22Rv1 (cell line): ENCODE results near the gene KLHL15.
A peak's percentile ranks its signal among the peaks of the same experiment; 100 is the strongest.
"Not testable (repeated sequence)": the region's sequence is repeated elsewhere in the genome, so short reads cannot be mapped to it uniquely, and the experiment has no call there.

Source experiments
- H3K27ac ChIP-seq: fragments of 450-650 bp; 2 replicates; pipeline ENCODE4 v1.5.1; 2017
- ZFX ChIP-seq: fragments of 450-650 bp; IDR thresholded peaks from 2 replicates; pipeline ENCODE4 v1.6.1; 2017; ENCODE audit warnings: antibody characterized with exemption, borderline replicate concordance
- TF ChIP-seq, protein P1 (sequence below): fragments of 450-650 bp; IDR thresholded peaks from 2 replicates; pipeline ENCODE4 v1.5.1; 2017; ENCODE audit warnings: mild to moderate bottlenecking

KLHL15 gene, protein sequence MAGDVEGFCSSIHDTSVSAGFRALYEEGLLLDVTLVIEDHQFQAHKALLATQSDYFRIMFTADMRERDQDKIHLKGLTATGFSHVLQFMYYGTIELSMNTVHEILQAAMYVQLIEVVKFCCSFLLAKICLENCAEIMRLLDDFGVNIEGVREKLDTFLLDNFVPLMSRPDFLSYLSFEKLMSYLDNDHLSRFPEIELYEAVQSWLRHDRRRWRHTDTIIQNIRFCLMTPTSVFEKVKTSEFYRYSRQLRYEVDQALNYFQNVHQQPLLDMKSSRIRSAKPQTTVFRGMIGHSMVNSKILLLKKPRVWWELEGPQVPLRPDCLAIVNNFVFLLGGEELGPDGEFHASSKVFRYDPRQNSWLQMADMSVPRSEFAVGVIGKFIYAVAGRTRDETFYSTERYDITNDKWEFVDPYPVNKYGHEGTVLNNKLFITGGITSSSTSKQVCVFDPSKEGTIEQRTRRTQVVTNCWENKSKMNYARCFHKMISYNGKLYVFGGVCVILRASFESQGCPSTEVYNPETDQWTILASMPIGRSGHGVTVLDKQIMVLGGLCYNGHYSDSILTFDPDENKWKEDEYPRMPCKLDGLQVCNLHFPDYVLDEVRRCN

DNA sequence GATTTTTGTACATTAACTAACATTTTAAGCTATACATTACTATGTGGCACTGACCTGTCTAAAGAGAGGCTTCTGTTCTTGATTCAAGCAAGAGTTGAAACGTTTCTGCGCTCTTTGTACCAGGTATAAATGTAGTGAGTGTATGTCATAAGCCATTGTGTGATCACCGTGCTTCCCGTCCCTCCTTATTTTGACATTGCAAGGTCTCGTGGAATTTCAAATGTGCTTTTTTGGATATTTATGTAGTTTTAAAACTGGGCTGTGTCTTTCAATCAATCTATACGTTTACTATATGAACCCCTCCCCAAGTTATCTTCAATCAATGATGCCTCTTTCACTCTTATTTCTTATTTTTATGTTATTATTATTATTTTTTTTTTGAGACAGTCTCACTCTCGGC, at the start of gene KLHL15:
Gene KLHL15, minus strand, starts transcription at position 101 of the 400 bp plus-strand sequence. CDS start 20,493 bp downstream, outside the sequence.
- TF ChIP-seq, protein P1, sequence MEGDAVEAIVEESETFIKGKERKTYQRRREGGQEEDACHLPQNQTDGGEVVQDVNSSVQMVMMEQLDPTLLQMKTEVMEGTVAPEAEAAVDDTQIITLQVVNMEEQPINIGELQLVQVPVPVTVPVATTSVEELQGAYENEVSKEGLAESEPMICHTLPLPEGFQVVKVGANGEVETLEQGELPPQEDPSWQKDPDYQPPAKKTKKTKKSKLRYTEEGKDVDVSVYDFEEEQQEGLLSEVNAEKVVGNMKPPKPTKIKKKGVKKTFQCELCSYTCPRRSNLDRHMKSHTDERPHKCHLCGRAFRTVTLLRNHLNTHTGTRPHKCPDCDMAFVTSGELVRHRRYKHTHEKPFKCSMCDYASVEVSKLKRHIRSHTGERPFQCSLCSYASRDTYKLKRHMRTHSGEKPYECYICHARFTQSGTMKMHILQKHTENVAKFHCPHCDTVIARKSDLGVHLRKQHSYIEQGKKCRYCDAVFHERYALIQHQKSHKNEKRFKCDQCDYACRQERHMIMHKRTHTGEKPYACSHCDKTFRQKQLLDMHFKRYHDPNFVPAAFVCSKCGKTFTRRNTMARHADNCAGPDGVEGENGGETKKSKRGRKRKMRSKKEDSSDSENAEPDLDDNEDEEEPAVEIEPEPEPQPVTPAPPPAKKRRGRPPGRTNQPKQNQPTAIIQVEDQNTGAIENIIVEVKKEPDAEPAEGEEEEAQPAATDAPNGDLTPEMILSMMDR = no peak
- TF ChIP-seq ZFX = no peak
- peak within 1 kb of the TSS; percentile 73 for H3K27ac ChIP-seq

DNA sequence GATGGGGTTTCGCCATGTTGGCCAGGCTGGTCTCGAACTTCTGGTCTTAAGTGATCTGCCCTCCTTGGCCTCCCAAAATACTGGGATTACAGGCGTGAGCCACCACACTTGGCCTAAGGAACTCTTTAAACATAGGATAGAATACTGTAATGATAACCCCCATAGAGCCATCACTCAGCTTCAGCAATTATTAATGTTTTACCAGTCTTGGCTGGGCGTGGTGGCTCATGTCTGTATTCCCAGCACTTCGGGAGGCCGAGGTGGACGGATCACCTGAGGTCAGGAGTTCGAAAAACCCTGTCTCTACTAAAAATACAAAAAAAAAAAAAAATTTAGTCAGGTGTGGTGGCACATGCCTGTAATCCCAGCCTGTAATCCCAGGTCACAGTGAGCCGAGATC, 42.9 kb upstream of the KLHL15 start:
- H3K27ac ChIP-seq = no peak overlapping the region
- TF ChIP-seq, protein P1 = no peak
- no peak for TF ChIP-seq ZFX

DNA sequence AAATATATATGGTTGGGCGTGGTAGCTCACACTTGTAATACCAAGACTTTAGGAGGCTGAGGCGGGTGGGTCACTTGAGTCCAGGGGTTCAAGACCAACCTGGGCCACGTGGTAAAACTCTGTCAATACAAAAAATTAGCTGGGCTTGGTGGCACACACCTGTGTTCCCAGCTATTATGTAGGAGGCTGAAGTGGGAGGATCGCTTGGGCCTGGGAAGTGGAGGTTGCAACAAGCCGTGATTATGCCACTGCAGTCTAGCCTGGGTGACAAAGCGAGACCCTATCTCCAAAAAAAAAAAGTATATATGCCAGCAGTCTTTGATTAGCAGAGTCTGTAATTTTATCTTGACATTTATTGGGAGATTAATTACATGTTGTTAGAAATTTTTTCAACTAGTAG, 36.5 kb upstream of the KLHL15 start:
- TF ChIP-seq, protein P1 = no peak
- H3K27ac ChIP-seq = no peak overlapping the region

DNA sequence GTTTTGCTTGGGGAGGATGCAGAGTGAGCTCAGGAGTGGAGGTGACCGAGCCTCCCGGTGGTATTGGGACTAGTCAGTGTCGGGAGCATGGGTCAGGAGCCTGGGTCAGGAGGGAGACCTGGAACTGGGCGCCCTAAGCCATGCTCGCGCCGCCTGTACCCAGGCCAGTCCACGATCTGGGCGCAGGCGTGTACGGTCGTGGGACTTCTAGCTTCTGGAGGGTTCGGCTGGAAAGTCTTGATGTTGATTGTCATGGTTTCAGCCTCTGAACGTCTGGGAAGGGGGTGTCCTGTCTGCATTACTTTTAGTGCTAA, 28.0 kb upstream of the KLHL15 start:
- H3K27ac ChIP-seq = no peak overlapping the region; the same call in 1 of the 2 replicates
- TF ChIP-seq, protein P1 = no peak
- TF ChIP-seq ZFX = no peak

DNA sequence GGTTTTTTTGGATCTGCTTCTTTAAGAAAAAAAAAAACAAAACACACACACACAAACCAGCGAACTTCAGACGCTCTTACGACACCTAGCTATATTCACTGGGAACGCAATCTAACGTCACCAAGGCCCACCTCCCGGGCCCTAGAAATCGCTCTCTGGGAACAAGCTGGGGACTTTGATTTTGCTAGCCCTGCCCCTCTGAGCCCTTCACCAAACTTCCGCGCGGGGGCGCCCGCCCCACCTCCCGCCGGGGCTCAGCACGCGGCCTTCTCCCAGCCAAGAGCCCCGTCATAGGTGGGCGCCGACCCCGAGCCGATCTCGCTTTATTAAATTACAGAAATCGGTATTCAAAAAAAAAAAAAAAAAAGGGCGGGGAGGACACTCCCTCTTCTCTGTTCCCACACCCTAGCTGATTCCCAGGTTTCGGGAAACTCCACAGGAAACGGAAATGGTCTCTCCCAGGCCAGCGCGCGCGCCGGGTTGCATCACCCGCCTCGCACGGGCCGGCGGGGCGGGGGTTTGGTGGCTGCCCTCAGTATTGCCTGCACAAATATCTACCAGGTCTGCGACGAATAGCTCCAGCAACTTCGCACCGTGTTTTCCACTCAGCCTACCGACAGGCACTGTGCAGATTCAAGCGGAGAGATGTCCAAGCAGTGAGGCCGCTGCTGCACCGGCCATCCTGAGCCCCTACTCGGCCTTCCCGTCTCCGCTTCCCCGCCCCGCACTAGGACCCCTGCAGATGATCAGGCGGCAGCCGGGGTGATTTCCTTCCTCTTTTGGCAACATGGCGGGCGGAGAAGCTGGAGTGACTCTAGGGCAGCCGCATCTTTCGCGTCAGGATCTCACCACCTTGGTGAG, 27.4 kb upstream of the KLHL15 start, which contains the start of gene EIF2S3:
Gene EIF2S3, plus strand, starts transcription at position 775 of the 861 bp plus-strand sequence. Its CDS starts 13 bp downstream, at position 788.
- TF ChIP-seq, protein P1 = peak; percentile 84
- no peak for TF ChIP-seq ZFX
- no peak within 1 kb of the TSS; the same call in 1 of the 2 replicates for H3K27ac ChIP-seq

DNA sequence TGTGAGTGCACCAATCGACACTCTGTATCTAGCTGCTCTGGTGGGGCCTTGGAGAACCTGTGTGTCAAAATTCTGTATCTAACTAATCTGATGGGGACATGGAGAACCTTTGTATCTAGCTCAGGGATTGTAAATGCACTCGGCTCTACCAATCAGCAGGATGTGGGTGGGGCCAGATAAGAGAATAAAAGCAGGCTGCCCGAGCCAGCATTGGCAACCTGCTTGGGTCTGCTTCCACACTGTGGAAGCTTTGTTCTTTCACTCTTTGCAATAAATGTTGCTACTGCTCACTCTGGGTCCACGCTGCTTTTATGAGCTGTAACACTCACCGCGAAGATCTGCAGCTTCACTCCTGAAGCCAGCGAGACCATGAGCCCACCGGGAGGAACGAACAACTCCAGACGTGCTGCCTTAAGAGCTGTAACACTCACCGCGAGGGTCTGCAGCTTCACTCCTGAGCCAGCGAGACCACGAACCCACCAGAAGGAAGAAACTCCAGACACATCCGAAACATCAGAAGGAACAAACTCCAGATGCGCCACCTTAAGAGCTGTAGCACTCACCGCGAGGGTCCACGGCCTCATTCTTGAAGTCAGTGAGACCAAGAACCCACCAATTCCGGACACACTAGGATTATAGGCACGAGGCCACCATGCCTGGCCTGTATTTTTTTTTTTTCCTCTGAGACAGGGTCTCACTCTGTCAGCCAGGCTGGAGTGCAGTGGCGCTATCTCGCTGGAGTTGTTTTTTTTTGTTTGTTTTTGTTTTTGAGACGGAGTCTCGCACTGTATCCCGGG, 23.7 kb upstream of the KLHL15 start:
- peak overlapping the region; percentile 72 for H3K27ac ChIP-seq
- TF ChIP-seq, protein P1 = 0 out of 2 replicates have a peak, but pooled peaks have one; percentile 13

DNA sequence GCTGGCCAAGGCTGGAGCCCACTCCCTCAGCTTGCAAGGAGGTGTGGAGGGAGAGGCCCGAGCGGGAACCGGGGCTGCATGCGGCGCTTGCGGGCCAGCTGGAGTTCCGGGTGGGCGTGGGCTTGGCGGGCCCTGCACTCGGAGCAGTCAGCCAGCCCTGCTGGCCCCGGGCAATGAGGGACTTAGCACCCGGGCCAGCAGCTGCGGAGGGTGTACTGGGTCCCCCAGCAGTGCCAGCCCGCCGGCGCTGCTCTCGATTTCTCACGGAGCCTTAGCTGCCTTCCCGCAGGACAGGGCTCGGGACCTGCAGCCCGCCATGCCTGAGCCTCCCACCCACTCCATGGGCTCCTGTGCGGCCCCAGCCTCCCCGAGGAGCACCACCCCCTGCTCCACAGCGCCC, 22.7 kb upstream of the KLHL15 start:
- not testable (repeated sequence) for H3K27ac ChIP-seq

DNA sequence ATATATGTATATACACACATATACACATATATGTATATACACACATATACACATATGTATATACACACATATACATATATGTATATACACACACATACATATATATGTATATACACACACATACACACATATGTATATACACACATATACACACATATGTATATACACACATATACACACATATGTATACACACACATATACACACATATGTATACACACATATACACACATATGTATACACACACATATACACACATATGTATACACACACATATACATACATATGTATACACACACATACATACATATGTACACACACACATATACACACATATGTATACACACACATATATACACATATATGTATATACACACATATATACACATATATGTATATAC, 19.1 kb upstream of the KLHL15 start:
- H3K27ac ChIP-seq = not testable (repeated sequence)
